Measurements from ENCODE around the gene FAM83F. TPM values are rescaled to one million over a fixed set of nuclear protein-coding genes. Genes with fewer than 3 reads are reported as not detected.

Gene FAM83F
- total RNA-seq, 1 experiment from 2014 or later, result 43.1 TPM

DNA sequence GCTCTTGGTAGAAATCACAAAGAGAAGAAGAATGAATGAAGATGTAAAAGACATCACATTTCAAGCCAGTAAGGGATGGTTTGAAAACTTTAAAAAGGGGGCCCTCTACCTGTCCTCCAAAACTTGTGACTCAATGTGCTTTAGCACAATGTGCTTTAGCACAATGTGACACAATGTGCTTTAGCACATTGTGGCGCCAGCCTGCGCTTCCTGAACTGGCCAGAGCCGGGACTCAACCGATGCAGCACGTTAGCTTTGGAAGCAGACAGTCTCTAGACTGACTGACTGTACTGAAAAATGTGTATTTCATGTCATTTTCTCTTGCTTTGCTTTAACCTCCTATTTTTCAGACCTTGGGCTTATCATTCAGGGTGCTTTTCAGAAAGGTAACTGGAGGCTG is 63.5 kb downstream of the FAM83F start (continued):
- TF ChIP-seq RORB (CRISPR knock-in tag; IDR thresholded peaks at IDR 0.05), result no peak

DNA sequence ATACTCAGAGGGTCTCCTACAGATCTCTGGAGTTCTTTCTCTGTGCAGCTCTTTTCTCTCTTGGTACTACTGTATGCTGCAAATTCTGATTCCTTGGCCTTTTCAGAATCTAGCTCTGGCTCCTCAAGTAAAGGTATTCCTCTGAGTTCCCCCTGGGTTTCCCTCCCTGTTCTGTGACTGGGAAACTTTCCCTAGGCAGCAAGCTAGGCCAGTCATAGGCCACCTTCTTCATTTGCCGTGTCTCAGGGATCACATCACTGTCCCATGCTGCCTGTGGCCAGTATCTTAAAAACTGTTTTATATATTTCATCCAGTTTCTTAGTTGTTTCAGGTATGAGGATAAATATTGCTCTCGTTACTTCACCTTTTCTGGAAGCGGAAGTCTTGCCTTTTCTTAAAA is 71.2 kb downstream of the FAM83F start:
- no peak for DNase-seq (ENCODE audit: low spot score)
- peak overlapping the region; percentile 44; the same call in 1 of the 2 replicates for H3K27ac Mint-ChIP-seq
- TF ChIP-seq, protein P1, sequence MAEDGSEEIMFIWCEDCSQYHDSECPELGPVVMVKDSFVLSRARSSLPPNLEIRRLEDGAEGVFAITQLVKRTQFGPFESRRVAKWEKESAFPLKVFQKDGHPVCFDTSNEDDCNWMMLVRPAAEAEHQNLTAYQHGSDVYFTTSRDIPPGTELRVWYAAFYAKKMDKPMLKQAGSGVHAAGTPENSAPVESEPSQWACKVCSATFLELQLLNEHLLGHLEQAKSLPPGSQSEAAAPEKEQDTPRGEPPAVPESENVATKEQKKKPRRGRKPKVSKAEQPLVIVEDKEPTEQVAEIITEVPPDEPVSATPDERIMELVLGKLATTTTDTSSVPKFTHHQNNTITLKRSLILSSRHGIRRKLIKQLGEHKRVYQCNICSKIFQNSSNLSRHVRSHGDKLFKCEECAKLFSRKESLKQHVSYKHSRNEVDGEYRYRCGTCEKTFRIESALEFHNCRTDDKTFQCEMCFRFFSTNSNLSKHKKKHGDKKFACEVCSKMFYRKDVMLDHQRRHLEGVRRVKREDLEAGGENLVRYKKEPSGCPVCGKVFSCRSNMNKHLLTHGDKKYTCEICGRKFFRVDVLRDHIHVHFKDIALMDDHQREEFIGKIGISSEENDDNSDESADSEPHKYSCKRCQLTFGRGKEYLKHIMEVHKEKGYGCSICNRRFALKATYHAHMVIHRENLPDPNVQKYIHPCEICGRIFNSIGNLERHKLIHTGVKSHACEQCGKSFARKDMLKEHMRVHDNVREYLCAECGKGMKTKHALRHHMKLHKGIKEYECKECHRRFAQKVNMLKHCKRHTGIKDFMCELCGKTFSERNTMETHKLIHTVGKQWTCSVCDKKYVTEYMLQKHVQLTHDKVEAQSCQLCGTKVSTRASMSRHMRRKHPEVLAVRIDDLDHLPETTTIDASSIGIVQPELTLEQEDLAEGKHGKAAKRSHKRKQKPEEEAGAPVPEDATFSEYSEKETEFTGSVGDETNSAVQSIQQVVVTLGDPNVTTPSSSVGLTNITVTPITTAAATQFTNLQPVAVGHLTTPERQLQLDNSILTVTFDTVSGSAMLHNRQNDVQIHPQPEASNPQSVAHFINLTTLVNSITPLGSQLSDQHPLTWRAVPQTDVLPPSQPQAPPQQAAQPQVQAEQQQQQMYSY (CRISPR knock-in tag; IDR thresholded peaks at IDR 0.05), result no peak
- no peak for TF ChIP-seq NR1H2 (CRISPR knock-in tag; IDR thresholded peaks at IDR 0.05)
- TF ChIP-seq, protein P2, sequence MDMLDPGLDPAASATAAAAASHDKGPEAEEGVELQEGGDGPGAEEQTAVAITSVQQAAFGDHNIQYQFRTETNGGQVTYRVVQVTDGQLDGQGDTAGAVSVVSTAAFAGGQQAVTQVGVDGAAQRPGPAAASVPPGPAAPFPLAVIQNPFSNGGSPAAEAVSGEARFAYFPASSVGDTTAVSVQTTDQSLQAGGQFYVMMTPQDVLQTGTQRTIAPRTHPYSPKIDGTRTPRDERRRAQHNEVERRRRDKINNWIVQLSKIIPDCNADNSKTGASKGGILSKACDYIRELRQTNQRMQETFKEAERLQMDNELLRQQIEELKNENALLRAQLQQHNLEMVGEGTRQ (CRISPR knock-in tag; IDR thresholded peaks at IDR 0.05), result no peak
- TF ChIP-seq TEAD4 (CRISPR knock-in tag; IDR thresholded peaks at IDR 0.05), result no peak
- peak; percentile 24; the same call in 1 of the 2 replicates for ATAC-seq
- no peaks in the 10 kb centered on the region for H3K9me3 Mint-ChIP-seq
- no peaks in the 10 kb centered on the region for H3K27me3 Mint-ChIP-seq (ENCODE audit: low read depth)
- ChIA-PET CTCF (no interaction called here), POLR2A (interaction anchor here (1.0 kb wide), 1 partner anchor 21 kb away, joined by 3 read pairs; no protein-coding TSS in a partner anchor)
- H3K36me3 Mint-ChIP-seq, result no peaks in the 10 kb centered on the region
- H3K4me1 Mint-ChIP-seq, result peaks cover 4% of the 10 kb centered on the region; the same call in 1 of the 2 replicates
- no peak overlapping the region for H3K4me3 Mint-ChIP-seq

DNA sequence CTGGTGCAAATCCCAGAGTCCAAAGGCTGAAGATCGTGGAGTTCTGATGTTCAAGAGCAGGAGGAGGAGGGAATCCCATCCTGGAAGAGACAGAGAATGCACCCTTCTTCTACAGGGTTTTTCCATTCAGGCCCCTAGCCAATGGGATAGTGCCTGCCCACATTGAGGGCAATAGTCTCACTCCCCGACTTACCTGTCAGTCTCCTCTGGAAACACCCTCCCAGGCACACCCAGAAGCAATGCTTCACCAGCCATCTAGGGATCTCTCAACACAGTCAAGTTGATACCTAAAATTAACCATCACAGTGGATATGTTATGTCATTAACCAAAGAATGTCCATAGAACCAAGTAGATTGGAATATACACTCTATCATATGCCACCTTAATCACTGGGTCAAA is 72.9 kb downstream of the FAM83F start:
- CTCF ChIA-PET, result no interaction called here
- H3K9me3 Mint-ChIP-seq, result no peaks in the 10 kb centered on the region
- no peak for DNase-seq (ENCODE audit: low spot score)
- TF ChIP-seq ATF3 (CRISPR knock-in tag; conservative IDR thresholded peaks at IDR 0.05) (no peak), GRHL2 (CRISPR knock-in tag; IDR thresholded peaks at IDR 0.05; ENCODE audit: insufficient replicate concordance, severe bottlenecking) (no peak), ZNF263 (CRISPR knock-in tag; IDR thresholded peaks at IDR 0.05; ENCODE audit: low read depth) (no peak), NR3C1 (CRISPR knock-in tag; conservative IDR thresholded peaks at IDR 0.05; ENCODE audit: low read depth) (no peak), ZMAT4 (CRISPR knock-in tag; IDR thresholded peaks at IDR 0.05) (no peak), HMGA2 (CRISPR knock-in tag; IDR thresholded peaks at IDR 0.05) (no peak), CBFB (CRISPR knock-in tag; IDR thresholded peaks at IDR 0.05; ENCODE audit: low read depth) (no peak), USF1 (CRISPR knock-in tag; IDR thresholded peaks at IDR 0.05) (no peak), TCF7 (CRISPR knock-in tag; IDR thresholded peaks at IDR 0.05; ENCODE audit: low read depth) (no peak), TEAD1 (CRISPR knock-in tag; IDR thresholded peaks at IDR 0.05) (no peak), FOXK1 (CRISPR knock-in tag; IDR thresholded peaks at IDR 0.05) (no peak), NFATC4 (CRISPR knock-in tag; IDR thresholded peaks at IDR 0.05) (no peak), ZBTB43 (CRISPR knock-in tag; IDR thresholded peaks at IDR 0.05) (no peak), OVOL2 (CRISPR knock-in tag; IDR thresholded peaks at IDR 0.05; ENCODE audit: borderline replicate concordance) (no peak)
- TF ChIP-seq, protein P3, sequence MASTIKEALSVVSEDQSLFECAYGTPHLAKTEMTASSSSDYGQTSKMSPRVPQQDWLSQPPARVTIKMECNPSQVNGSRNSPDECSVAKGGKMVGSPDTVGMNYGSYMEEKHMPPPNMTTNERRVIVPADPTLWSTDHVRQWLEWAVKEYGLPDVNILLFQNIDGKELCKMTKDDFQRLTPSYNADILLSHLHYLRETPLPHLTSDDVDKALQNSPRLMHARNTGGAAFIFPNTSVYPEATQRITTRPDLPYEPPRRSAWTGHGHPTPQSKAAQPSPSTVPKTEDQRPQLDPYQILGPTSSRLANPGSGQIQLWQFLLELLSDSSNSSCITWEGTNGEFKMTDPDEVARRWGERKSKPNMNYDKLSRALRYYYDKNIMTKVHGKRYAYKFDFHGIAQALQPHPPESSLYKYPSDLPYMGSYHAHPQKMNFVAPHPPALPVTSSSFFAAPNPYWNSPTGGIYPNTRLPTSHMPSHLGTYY (CRISPR knock-in tag; IDR thresholded peaks at IDR 0.05), result no peak
- TF ChIP-seq, protein P4, sequence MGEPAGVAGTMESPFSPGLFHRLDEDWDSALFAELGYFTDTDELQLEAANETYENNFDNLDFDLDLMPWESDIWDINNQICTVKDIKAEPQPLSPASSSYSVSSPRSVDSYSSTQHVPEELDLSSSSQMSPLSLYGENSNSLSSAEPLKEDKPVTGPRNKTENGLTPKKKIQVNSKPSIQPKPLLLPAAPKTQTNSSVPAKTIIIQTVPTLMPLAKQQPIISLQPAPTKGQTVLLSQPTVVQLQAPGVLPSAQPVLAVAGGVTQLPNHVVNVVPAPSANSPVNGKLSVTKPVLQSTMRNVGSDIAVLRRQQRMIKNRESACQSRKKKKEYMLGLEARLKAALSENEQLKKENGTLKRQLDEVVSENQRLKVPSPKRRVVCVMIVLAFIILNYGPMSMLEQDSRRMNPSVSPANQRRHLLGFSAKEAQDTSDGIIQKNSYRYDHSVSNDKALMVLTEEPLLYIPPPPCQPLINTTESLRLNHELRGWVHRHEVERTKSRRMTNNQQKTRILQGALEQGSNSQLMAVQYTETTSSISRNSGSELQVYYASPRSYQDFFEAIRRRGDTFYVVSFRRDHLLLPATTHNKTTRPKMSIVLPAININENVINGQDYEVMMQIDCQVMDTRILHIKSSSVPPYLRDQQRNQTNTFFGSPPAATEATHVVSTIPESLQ (CRISPR knock-in tag; IDR thresholded peaks at IDR 0.05), result no peak
- TF ChIP-seq, protein P5, sequence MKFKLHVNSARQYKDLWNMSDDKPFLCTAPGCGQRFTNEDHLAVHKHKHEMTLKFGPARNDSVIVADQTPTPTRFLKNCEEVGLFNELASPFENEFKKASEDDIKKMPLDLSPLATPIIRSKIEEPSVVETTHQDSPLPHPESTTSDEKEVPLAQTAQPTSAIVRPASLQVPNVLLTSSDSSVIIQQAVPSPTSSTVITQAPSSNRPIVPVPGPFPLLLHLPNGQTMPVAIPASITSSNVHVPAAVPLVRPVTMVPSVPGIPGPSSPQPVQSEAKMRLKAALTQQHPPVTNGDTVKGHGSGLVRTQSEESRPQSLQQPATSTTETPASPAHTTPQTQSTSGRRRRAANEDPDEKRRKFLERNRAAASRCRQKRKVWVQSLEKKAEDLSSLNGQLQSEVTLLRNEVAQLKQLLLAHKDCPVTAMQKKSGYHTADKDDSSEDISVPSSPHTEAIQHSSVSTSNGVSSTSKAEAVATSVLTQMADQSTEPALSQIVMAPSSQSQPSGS (CRISPR knock-in tag; IDR thresholded peaks at IDR 0.05; ENCODE audit: borderline replicate concordance, low read depth), result no peak

More for the DNA sequence above, 72.9 kb downstream of the FAM83F start:
- H3K27me3 Mint-ChIP-seq (ENCODE audit: low read depth), result no peaks in the 10 kb centered on the region
- peaks cover 4% of the 10 kb centered on the region; the same call in 1 of the 2 replicates for H3K4me1 Mint-ChIP-seq
- ATAC-seq, result peak; percentile 64
- POLR2A ChIA-PET, result no interaction called here
- H3K36me3 Mint-ChIP-seq, result no peaks in the 10 kb centered on the region
- no peak overlapping the region for H3K4me3 Mint-ChIP-seq
- H3K27ac Mint-ChIP-seq, result no peak overlapping the region

Data from WTC11 (cell line).